Dermis lymphatic vessel endothelial cell (primary cell): Measurements from ENCODE around the gene MVP. TPM values are rescaled to one million over a fixed set of nuclear protein-coding genes. Genes with fewer than 3 reads are reported as not detected.

Experiments
- total RNA-seq: library from RNA; depleted of rRNA; stranded (reverse); fragments of >200 nt; gene quantifications from 2 replicates; pipeline ENCODE4 v1.2.1, GENCODE V29; 2014

The MVP gene
- 106 and 116 TPM in 2 replicates for total RNA-seq

DNA sequence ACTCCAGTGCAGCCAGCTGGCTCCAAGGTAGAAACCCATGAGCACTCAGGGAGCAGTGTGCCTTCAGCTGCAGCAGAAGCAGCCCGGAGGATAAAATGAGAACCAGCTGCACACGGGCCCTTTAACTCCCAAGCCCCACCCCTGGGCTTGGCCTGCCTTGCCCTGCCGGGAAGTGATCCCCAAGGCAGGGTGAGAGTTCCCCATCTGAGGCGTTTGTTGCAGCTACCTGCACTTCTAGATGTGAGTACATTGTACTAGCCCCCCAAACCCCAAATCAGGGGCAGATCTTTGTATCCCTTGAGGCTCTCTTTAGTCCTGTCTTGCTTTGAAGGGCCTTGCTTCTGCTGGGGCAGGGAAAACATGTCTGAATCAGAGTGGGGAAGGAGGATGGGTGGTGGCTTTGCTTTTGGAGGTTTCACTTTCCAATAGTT lies at the start of gene MVP:
TSS of gene MVP (plus strand) at position 192 of the 431 bp plus-strand sequence. CDS start 10,088 bp downstream, outside the sequence.

DNA sequence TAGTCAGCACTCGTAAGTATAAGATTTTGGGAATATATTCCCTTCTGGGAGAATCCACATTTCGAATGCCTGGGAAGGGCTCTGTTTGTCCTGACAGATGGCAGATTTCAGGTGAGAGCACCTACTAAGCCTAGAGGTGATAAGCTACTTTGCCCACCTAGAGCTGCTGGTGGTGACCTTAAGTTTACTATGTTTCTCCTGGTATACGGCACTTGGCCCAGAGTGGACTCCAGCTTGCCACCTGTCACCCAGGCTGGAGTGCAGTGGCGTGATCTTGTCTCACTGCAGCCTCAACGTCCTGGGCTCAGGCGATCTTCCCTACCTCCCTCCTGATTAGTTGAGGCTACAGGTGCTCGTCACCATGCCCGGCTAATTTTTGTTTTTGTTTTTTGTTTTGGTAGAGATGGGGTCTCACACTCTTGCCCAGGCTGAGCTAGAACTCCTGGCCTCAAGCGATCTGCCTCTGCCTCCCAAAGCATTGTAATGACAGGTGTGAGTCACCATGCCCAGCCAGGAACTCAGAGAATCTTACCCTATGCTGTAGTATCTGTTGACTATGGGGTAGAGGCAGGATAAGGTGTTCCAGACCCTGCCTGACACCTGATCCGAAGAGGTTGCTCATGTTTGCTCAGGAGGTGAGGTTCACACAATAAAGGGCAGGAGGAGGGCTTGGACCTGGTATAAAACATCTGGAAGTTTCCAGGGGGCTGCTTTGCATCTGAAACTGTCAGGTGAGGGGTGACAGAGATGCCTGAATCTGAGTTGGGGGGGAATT lies 42.5 kb upstream of the MVP start, which contains the start of gene ZG16:
TSS of gene ZG16 (plus strand) at position 681 of the 775 bp plus-strand sequence. CDS start 1,011 bp downstream, outside the sequence.

DNA sequence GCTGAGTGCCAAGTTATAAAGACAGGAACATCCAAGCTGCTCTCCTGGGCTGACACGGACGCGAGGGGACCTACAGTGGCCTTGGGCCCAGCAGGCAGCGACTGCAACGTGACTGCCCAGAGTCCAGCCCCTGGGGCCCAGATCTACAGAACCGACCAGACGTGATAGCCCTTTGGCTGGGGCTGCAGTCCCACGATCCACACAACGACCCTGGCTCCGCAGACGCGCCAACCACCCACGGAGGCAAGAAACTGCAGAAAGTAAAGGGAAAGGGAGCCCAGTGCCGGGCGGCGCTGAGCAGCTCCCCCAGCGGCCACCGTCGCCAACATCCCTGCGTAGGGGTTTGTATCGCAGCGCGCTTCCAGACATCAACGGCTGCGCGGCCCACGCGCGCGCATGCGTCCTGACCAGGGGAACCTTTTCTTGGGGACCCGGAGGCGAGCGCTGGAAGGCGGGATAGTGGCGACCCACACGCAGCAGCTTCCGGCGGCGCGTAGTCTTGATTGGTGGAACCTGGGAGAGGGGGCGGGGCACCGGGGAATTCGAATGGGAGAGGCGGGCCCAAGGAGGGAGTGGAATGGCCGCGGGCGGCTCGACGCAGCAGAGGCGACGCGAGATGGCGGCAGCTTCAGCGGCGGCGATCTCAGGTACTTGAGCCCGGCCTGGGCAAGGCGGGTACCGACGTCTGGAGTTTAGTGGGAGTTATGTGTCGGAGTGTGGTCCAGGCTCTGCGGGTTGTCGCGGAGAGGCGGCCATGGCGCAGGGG lies 29.9 kb upstream of the MVP start, which contains the start of gene KIF22:
TSS of gene KIF22 (plus strand) at position 569 of the 766 bp plus-strand sequence. CDS start at position 578, 9 bp downstream.

DNA sequence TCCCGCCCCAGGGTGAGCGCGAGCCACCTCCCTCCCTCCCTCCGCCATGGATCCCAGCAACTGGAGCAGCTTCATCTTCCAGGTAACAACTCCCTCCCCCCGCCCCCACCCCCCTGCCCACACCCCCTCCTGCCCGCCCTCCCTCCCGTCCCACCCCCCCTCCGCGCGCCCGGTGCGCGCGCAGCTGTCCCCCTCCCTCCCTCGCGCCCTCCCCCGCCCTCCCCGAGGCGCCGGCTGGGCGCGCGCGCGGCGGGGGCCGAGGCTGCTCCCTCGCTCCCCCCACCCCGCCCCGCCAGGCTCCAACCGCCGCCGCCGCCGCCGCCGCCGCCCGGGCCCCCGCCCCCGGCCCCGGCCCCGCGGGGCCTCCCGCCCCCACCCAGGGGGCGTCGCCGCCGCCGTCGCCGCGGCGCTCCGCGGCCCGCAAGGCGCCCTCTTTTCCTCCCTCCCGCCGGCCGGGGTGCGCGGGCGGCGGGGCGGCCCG lies 14.1 kb upstream of the MVP start, which contains the start of gene MAZ:
TSS of gene MAZ (plus strand) at position 431 of the 481 bp plus-strand sequence. CDS start 173 bp downstream, outside the sequence.

DNA sequence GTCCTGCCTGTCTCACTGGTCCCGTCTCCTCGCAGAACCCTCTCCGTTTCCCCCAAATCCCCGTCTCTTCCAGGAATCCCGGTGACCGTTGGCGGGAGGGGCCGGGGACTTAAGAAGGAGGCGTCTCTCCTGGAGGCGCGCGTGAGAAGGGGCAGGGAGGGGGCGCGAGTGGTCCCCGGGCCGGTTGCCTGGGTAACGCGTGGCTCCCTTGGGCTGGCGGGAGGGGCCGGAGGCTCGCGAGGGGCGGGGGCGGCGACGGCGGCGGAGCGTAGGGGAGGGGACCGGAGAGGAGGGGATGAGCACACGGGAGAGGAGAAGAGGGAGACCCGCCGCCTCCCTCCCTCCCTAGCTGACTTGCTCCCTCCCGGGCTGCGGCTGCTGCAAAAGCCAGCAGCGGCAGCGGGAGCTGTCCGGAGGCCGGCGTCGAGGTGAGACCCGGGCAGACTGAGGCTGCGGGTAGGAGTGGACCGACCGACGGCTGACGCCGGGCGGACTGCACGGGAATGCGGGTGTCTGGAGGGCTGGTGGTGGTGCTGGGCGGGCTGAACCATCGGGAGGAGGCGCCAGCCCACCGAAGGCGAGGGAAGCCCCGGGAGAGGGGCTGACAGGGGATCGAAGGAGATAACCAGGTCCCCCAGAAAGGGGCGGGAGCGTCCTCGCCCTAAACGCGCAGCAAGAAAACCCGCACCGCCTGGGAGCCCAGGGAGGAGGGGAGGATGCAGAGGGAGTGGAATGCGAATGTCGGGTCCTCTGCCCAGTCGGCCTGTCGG lies 8.2 kb upstream of the MVP start, which contains the start of gene PRRT2:
TSS of gene PRRT2 (plus strand) at position 298 of the 770 bp plus-strand sequence. CDS start 862 bp downstream, outside the sequence.

DNA sequence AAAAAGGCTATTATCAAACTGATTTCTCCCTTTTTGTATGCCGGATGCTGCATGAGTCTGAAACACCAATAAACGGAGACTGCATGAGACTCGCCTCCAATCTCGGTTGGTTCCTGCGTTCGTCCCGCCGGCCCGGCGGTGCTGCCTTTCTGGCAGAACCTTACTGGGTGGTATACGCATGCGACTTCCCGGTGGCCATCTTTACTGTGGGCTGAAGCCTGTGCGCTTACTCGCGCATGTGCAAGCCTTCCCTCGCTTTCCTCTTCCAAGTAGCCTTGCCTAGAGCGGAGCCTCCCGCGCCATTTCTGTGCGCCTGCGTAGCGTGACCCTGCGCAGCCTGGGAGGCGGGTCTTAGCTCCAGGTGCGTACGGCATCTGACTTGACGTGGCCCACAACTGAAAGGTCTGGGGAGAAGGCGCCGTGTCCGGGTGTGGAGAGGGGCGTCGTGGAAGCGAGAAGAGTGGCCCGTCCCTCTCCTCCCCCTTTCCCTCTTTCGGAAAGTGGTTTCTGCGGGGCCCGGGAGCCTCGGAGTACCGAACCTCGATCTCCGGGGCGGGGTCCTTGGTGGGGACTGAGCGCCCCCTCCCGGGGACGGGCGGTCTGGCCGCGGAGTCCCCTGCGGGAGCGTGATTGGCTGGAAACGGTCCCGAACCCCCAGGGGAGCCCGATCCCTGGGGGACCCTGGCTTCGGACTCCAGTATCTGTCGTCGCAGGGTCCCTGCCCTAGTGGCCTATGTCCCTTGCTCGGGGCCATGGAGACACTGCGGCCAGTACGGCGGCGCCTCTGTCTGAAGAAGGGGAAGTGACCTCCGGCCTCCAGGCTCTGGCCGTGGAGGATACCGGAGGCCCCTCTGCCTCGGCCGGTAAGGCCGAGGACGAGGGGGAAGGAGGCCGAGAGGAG lies 4.2 kb upstream of the MVP start, which contains the start of gene PAGR1:
TSS of gene PAGR1 (plus strand) at position 360 of the 901 bp plus-strand sequence. CDS start at position 734, 374 bp downstream.

DNA sequence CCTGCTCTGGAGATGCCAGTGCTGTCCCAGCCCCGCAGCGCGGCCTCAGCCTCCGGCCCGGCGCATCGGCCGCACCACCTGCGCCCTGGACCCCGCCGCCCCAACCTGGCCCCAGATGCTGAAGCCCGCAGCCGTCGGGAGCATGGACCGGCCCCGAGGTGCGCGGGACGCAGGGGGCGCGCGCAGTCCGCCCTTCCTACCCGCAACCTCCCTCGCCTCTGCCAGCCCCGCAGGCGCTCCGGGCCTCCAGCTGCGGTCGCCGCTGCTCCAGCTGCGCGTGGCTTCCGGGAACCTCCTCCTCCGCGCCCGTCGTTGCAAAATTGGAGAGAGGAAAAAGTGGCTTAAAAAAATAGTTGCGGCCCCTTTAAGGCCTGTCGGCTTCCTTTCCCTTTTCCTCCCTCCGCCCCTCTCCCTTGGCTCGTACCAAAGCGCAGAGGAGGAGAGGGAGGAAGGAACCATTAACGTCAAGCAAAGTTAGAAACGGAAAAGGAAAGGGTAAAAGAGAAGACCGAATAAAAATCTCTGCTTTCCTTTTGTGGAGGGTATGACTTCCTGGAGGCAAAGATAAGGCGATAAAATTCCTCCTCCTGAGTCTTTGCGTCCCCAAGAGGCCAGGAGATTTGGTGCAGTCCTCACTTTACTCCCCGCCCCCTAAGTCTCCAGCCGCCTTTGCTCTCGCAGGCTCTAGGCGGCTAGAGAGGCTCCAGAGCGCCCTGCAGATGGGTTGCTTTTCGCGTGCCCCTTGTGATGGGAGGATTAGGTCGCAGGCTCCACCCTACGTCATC lies 42.8 kb downstream of the MVP start, which contains the start of gene CDIPT:
TSS of gene CDIPT (minus strand) at position 343 of the 785 bp plus-strand sequence. CDS start 369 bp downstream, outside the sequence.

Other genes with a start within 250 kb of the MVP start
- not detected in 2 replicates for gene SPN, start 157.2 kb upstream of the MVP start, total RNA-seq
- gene QPRT, start 141.3 kb upstream of the MVP start, total RNA-seq, result 0.65 TPM in 1 of 2 replicates, not detected in the other
- not detected in 2 replicates for gene C16orf54, start 74.5 kb upstream of the MVP start, total RNA-seq
- gene ZG16, start 42.2 kb upstream of the MVP start, total RNA-seq, result not detected in 2 replicates
- 15.1 TPM in 2 replicates for gene KIF22, start 29.7 kb upstream of the MVP start, total RNA-seq
- gene MAZ, start 13.9 kb upstream of the MVP start, total RNA-seq, result 102 and 129 TPM in 2 replicates
- under 0.01 and 0.09 TPM in 2 replicates for gene PRRT2, start 8.3 kb upstream of the MVP start, total RNA-seq
- gene PAGR1, start 4.3 kb upstream of the MVP start, total RNA-seq, result 14.0 and 15.6 TPM in 2 replicates
- gene CDIPT, start 42.8 kb downstream of the MVP start, total RNA-seq, result 68.7 and 73.8 TPM in 2 replicates
- gene SEZ6L2, start 79.1 kb downstream of the MVP start, total RNA-seq, result 0.26 and 0.98 TPM in 2 replicates
- gene ASPHD1, start 80.0 kb downstream of the MVP start, total RNA-seq, result 0.17 and 0.33 TPM in 2 replicates
- gene KCTD13, start 105.8 kb downstream of the MVP start, total RNA-seq, result 2.6 and 3.2 TPM in 2 replicates
- 54.8 and 69.0 TPM in 2 replicates for gene TMEM219, start 141.6 kb downstream of the MVP start, total RNA-seq
- gene TAOK2, start 153.4 kb downstream of the MVP start, total RNA-seq, result 77.8 and 79.8 TPM in 2 replicates
- gene HIRIP3, start 175.2 kb downstream of the MVP start, total RNA-seq, result 3.6 and 5.5 TPM in 2 replicates
- 16.6 and 17.7 TPM in 2 replicates for gene INO80E, start 175.8 kb downstream of the MVP start, total RNA-seq
- gene DOC2A, start 190.6 kb downstream of the MVP start, total RNA-seq, result 0.09 and 0.33 TPM in 2 replicates
- gene C16orf92, start 202.7 kb downstream of the MVP start, total RNA-seq, result not detected in 2 replicates
- gene TLCD3B, start 210.8 kb downstream of the MVP start, total RNA-seq, result not detected in 2 replicates
- 155 and 225 TPM in 2 replicates for gene ALDOA, start 245.3 kb downstream of the MVP start, total RNA-seq